MM.1S (cell line): ENCODE data around the gene CNNM3.

Experiments used
- DNase-seq: peaks from one replicate; pipeline ENCODE4 v3.0.0-alpha.2; 2015
- H2AFZ ChIP-seq: fragments of 300-600 bp; sonication (generic); 2 replicates; pipeline ENCODE4 v1.6.0; 2016; ENCODE audit warnings: antibody characterized with exemption, low read length
- H3F3A ChIP-seq: fragments of 300-600 bp; sonication (generic); 2 replicates; pipeline ENCODE4 v1.6.1; 2016; ENCODE audit warnings: mild to moderate bottlenecking, antibody characterized with exemption, low read length, moderate library complexity, mixed read lengths; ENCODE audit not compliant: insufficient read depth
- H3K27ac ChIP-seq: fragments of 300-600 bp; sonication (generic); 2 replicates; pipeline ENCODE4 v1.5.1; 2016; ENCODE audit warnings: mild to moderate bottlenecking, low read length
- H3K27me3 ChIP-seq: fragments of 300-600 bp; sonication (generic); replicated peaks from 2 replicates; pipeline ENCODE4 v1.6.0; 2016; ENCODE audit warnings: low read length; ENCODE audit not compliant: insufficient read depth
- H3K36me3 ChIP-seq: fragments of 300-600 bp; sonication (generic); replicated peaks from 2 replicates; pipeline ENCODE4 v1.6.1; 2016; ENCODE audit warnings: mild to moderate bottlenecking, low read length, mixed read lengths; ENCODE audit not compliant: insufficient read depth
- H3K4me1 ChIP-seq: fragments of 300-600 bp; sonication (generic); 2 replicates; pipeline ENCODE4 v1.6.1; 2016; ENCODE audit warnings: low read length, mixed read lengths
- H3K4me2 ChIP-seq: fragments of 300-600 bp; sonication (generic); 2 replicates; pipeline ENCODE4 v1.6.0; 2016; ENCODE audit warnings: low read depth, low read length
- H3K4me3 ChIP-seq: fragments of 300-600 bp; sonication (generic); 2 replicates; pipeline ENCODE4 v1.5.1; 2016; ENCODE audit warnings: low read length, mixed read lengths
- H3K79me2 ChIP-seq: fragments of 300-600 bp; sonication (generic); 2 replicates; pipeline ENCODE4 v1.6.1; 2016; ENCODE audit warnings: mixed run types, low read length, mixed read lengths
- H3K9ac ChIP-seq: fragments of 300-600 bp; sonication (generic); 2 replicates; pipeline ENCODE4 v1.6.1; 2016; ENCODE audit warnings: low read length, mixed read lengths
- H3K9me2 ChIP-seq: fragments of 300-600 bp; sonication (generic); replicated peaks from 2 replicates; pipeline ENCODE4 v1.6.1; 2016; ENCODE audit warnings: mild to moderate bottlenecking, low read length, mixed read lengths; ENCODE audit not compliant: insufficient read depth
- H3K9me3 ChIP-seq: fragments of 300-600 bp; sonication (generic); replicated peaks from 2 replicates; pipeline ENCODE4 v1.6.1; 2016; ENCODE audit warnings: mild to moderate bottlenecking, low read length, mixed read lengths; ENCODE audit not compliant: insufficient read depth
- H4K20me1 ChIP-seq: fragments of 300-600 bp; sonication (generic); 2 replicates; pipeline ENCODE4 v1.6.1; 2016; ENCODE audit warnings: mild to moderate bottlenecking, low read length, moderate library complexity, mixed read lengths; ENCODE audit not compliant: insufficient read depth
- EZH2 ChIP-seq: fragments of 300-600 bp; sonication (generic); optimal IDR thresholded peaks from 2 replicates; pipeline ENCODE3; 2017; ENCODE audit warnings: low read depth, mild to moderate bottlenecking, antibody characterized with exemption, low read length, mixed read lengths
- EZH2phosphoT487 ChIP-seq: fragments of 300-600 bp; sonication (generic); IDR thresholded peaks from 2 replicates; pipeline ENCODE4 v1.6.1; 2018; ENCODE audit warnings: antibody characterized with exemption, low read length
- TF ChIP-seq, protein P1 (sequence below): fragments of 300-600 bp; sonication (generic); IDR thresholded peaks from 2 replicates; pipeline ENCODE4 v1.5.1; 2016; ENCODE audit warnings: antibody characterized with exemption, low read length, mixed read lengths

CNNM3 gene

GRCh38 chr2:96809951-96810782, 5.9 kb upstream of the CNNM3 start:
- Histone ChIP-seq H3K27me3 (no peaks in the 10 kb centered on the region), H3K4me1 (peaks cover 4% of the 10 kb centered on the region), H3F3A (peaks cover 4% of the 10 kb centered on the region; the same call in 1 of the 2 replicates), H3K4me3 (no peak overlapping the region), H3K9me2 (no peaks in the 10 kb centered on the region), H3K36me3 (no peaks in the 10 kb centered on the region), H3K27ac (no peak overlapping the region), H2AFZ (no peak overlapping the region), H3K9me3 (no peaks in the 10 kb centered on the region), H3K79me2 (no peaks in the 10 kb centered on the region), H3K9ac (no peak overlapping the region), H3K4me2 (no peak overlapping the region), H4K20me1 (no peaks in the 10 kb centered on the region)
- TF ChIP-seq EZH2phosphoT487 = no peak
- no peak for TF ChIP-seq EZH2
- TF ChIP-seq, protein P1, sequence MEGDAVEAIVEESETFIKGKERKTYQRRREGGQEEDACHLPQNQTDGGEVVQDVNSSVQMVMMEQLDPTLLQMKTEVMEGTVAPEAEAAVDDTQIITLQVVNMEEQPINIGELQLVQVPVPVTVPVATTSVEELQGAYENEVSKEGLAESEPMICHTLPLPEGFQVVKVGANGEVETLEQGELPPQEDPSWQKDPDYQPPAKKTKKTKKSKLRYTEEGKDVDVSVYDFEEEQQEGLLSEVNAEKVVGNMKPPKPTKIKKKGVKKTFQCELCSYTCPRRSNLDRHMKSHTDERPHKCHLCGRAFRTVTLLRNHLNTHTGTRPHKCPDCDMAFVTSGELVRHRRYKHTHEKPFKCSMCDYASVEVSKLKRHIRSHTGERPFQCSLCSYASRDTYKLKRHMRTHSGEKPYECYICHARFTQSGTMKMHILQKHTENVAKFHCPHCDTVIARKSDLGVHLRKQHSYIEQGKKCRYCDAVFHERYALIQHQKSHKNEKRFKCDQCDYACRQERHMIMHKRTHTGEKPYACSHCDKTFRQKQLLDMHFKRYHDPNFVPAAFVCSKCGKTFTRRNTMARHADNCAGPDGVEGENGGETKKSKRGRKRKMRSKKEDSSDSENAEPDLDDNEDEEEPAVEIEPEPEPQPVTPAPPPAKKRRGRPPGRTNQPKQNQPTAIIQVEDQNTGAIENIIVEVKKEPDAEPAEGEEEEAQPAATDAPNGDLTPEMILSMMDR = no peak
- no peak for DNase-seq

GRCh38 chr2:96810783-96811192, 5.3 kb upstream of the CNNM3 start:
- TF ChIP-seq, protein P1 = no peak
- TF ChIP-seq EZH2 (no peak), EZH2phosphoT487 (no peak)
- Histone ChIP-seq H2AFZ (no peak overlapping the region), H3K9me2 (no peaks in the 10 kb centered on the region), H3K4me3 (no peak overlapping the region), H4K20me1 (no peaks in the 10 kb centered on the region), H3K9me3 (no peaks in the 10 kb centered on the region), H3K36me3 (no peaks in the 10 kb centered on the region), H3K27ac (no peak overlapping the region), H3K79me2 (no peaks in the 10 kb centered on the region), H3K9ac (no peak overlapping the region), H3F3A (peaks cover 8% of the 10 kb centered on the region; the same call in 1 of the 2 replicates), H3K4me2 (no peak overlapping the region), H3K27me3 (no peaks in the 10 kb centered on the region), H3K4me1 (peaks cover 4% of the 10 kb centered on the region)
- DNase-seq = no peak

- DNase-seq = no peak
- Histone ChIP-seq H3K9me2 (no peaks in the 10 kb centered on the region), H3K9ac (no peak overlapping the region)
Observed at GRCh38 chr2:96811917-96812316, 4.2 kb upstream of the CNNM3 start.

More at GRCh38 chr2:96811917-96812316, 4.2 kb upstream of the CNNM3 start:
- Histone ChIP-seq H2AFZ (no peak overlapping the region), H3K36me3 (no peaks in the 10 kb centered on the region), H3K27ac (no peak overlapping the region), H3K27me3 (no peaks in the 10 kb centered on the region), H3F3A (peaks cover 8% of the 10 kb centered on the region; the same call in 1 of the 2 replicates), H3K4me2 (no peak overlapping the region), H4K20me1 (no peaks in the 10 kb centered on the region), H3K79me2 (no peaks in the 10 kb centered on the region), H3K4me3 (no peak overlapping the region), H3K4me1 (peaks cover 4% of the 10 kb centered on the region), H3K9me3 (no peaks in the 10 kb centered on the region)
- TF ChIP-seq EZH2phosphoT487 (no peak), EZH2 (no peak)
- TF ChIP-seq, protein P1 = no peak
